Lower leg skin (tissue), 4 donors: ENCODE measurements around the gene RPS6KC1. TPM values are rescaled to one million over a fixed set of nuclear protein-coding genes. Genes with fewer than 3 reads are reported as not detected.
"Not testable (repeated sequence)": the region's sequence is repeated elsewhere in the genome, so short reads cannot be mapped to it uniquely, and the experiment has no call there.

Experiments
- DNase-seq, 2 donors: peaks; one replicate each; pipeline ENCODE4 v3.0.0-alpha.2; 2019; ENCODE audit warnings: low spot score in 2 of 2
- H3K4me3 ChIP-seq: fragments of 200-600 bp; sonication (generic); 2 replicates; pipeline ENCODE4 v1.5.1; 2017; ENCODE audit warnings: mild to moderate bottlenecking, low read depth; ENCODE audit not compliant: poor library complexity, severe bottlenecking
- CTCF ChIP-seq, 3 donors: fragments of 450-650 bp; IDR thresholded peaks; one replicate each; pipeline ENCODE4 v1.5.1; 2016; ENCODE audit warnings: antibody characterized with exemption in 3 of 3, mild to moderate bottlenecking in 3 of 3, moderate library complexity in 2 of 3
- POLR2A ChIP-seq, 2 donors: fragments of 450-650 bp; IDR thresholded peaks; one replicate each; pipeline ENCODE4 v1.6.1; 2016 to 2017; ENCODE audit warnings: antibody characterized with exemption in 2 of 2, mild to moderate bottlenecking in 1 of 2, moderate library complexity in 1 of 2
- WGBS, 2 donors: methylation state at CpG; one replicate each; pipeline ENCODE4 v1.1.5; 2018; 5-methylcytosine and 5-hydroxymethylcytosine counted together
- intact Hi-C: fragments of 100-400 bp; cut with DNase I; formaldehyde crosslinking; loops from one replicate; pipeline ENCODE4 v1.15.0; 2023; ENCODE audit warnings: low total_unique reads
- total RNA-seq, 4 donors: library from RNA; depleted of rRNA; stranded (reverse); fragments of >200 nt; gene quantifications; one replicate each; pipeline ENCODE4 v1.1.0, GENCODE V29; 2016

Gene RPS6KC1
- total RNA-seq, 4 donors from 2014 or later, result 7.6 to 15.5 (median 10.6) TPM

GRCh38 chr1:213104604-213105003 lies 53.6 kb downstream of the RPS6KC1 start:
- no peak overlapping the region for H3K4me3 ChIP-seq
- WGBS, 2 donors, result 92 to 93% methylated on average over 2 of the region's 2 CpGs
- TF ChIP-seq POLR2A (IDR thresholded peaks at IDR 0.05) (no peak), CTCF (IDR thresholded peaks at IDR 0.05) (no peak)
- intact Hi-C loops, result no loop called here
- DNase-seq, result no peak

DNA sequence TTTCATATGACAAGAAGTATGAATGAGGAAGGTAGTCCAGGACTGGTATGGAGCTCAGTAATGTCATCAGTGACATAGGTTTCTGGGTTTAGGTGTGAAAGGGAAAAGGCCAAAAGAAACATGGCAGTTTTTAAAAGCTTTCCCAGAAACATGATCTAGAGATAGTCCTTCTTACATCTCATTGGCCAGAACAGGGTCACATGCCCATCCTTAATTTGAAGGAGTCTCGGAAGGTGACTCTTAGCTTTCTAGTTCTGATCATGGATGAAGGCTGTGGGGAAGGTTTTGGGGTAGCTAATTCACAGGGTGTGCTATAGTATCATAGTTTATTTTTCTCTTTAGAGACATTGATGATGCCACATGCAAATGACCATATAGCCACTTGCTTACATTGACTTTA lies 55.3 kb downstream of the RPS6KC1 start:
- intact Hi-C loops, result no loop called here
- 91 to 100% methylated on average over 1 of the region's 1 CpG for WGBS, 2 donors
- H3K4me3 ChIP-seq, result no peak overlapping the region
- no peak for DNase-seq
- TF ChIP-seq CTCF (IDR thresholded peaks at IDR 0.05), result no peak
- TF ChIP-seq POLR2A (IDR thresholded peaks at IDR 0.05), result no peak

- H3K4me3 ChIP-seq, result no peak overlapping the region
- DNase-seq, result no peak
- intact Hi-C loops, result no loop called here
- 94 to 95% methylated on average over 2 of the region's 2 CpGs for WGBS, 2 donors
- TF ChIP-seq CTCF (IDR thresholded peaks at IDR 0.05) (no peak), POLR2A (IDR thresholded peaks at IDR 0.05) (no peak)
Observed at GRCh38 chr1:213107613-213108012, 56.6 kb downstream of the RPS6KC1 start.

DNA sequence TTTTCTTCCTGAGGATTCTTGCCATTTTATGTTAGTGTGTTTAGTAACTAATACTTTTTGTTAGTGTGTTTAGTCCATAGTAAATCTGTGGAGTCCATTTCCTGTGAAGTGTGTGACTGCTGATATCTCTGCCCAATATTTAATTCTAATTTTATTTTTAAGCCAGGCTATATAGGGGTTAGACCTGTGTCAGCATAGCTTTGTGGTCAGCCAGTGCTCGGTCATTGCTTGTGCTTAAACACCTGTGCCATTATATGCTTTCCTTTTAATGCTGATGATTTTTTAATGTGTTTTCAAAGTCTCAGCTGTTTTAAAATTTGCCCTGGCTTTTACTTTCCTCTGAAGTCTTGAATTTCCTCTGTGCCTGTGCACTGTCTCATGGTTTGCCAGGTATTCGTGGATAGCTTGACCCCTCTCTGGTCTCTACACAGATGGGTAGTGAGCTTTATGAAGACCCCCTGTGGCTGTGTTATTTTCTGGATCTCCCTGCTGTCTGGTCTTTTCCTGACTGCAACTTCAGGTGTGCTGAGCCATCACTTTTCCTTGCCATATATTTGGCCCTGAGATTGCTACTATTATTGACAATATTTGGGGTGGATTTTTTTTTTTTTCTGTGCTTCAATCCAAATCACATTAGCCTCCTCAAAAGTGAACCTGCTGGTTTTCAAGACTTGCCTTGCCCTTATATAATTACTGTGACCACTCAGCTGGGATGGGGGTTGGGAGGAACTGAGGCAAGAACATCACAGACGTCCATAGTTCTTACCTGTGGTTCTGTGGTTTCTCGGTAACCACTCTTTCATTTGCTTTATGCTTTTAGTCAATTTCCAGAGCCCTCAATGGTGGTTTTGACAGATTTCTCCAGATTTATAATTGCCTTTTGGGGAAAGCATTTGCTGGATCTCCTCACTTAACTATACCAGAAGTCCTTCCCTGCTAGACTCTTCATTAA lies 59.6 kb downstream of the RPS6KC1 start:
- DNase-seq, result no peak
- WGBS, 2 donors, result 76 to 77% methylated on average over 4 of the region's 4 CpGs
- no peak overlapping the region for H3K4me3 ChIP-seq
- TF ChIP-seq POLR2A (IDR thresholded peaks at IDR 0.05) (no peak), CTCF (IDR thresholded peaks at IDR 0.05) (no peak)
- intact Hi-C loops, result no loop called here

DNA sequence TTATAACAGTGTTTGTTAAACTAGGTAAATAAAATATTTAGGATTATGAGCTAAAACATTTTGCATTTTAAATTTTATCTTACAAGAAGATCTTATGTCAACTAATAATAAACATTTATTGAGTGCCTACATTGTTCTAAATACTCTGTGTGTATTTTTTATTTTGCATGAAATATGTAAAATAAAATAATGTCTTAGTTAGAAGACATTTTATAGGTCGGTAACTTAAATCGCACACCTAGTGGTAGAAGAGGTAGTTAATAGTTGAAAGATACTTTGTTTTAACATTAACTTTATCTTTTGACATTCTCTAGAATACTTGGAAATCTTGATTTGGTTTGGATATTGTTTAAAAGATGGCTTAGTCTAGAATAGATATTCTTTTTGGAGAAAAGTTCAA lies 60.5 kb downstream of the RPS6KC1 start:
- no peak for DNase-seq
- intact Hi-C loops, result no loop called here
- TF ChIP-seq CTCF (IDR thresholded peaks at IDR 0.05) (no peak), POLR2A (IDR thresholded peaks at IDR 0.05) (no peak)
- H3K4me3 ChIP-seq, result no peak overlapping the region
- WGBS, 2 donors, result 94 to 95% methylated on average over 2 of the region's 2 CpGs

GRCh38 chr1:213112723-213113122 lies 61.7 kb downstream of the RPS6KC1 start:
- intact Hi-C loops, DNase-seq, H3K4me3 ChIP-seq: not testable (repeated sequence)
- 93 to 100% methylated on average over 3 of the region's 3 CpGs for WGBS, 2 donors

- 85 to 86% methylated on average over 4 of the region's 4 CpGs for WGBS, 2 donors
- DNase-seq, intact Hi-C loops, H3K4me3 ChIP-seq: not testable (repeated sequence)
Observed at GRCh38 chr1:213117699-213118180, 66.7 kb downstream of the RPS6KC1 start.
